ENCODE measurements around the gene ACSM2B. TPM values are rescaled to one million over a fixed set of nuclear protein-coding genes. Genes with fewer than 3 reads are reported as not detected.
"Not testable (repeated sequence)": the region's sequence is repeated elsewhere in the genome, so short reads cannot be mapped to it uniquely, and the experiment has no call there.

The ACSM2B gene
- total and polyA plus RNA-seq, 7 donors: 0.03 to 0.14 TPM; not detected in 5

- intact Hi-C loops (cut with DNase I): not testable (repeated sequence)
Observed at GRCh38 chr16:20587645-20588074, 11.5 kb upstream of the ACSM2B start.

GRCh38 chr16:20586716-20587115, 10.5 kb upstream of the ACSM2B start:
- intact Hi-C loops (cut with DNase I); H3K4me3 ChIP-seq; H3K9me3 ChIP-seq; DNase-seq; H3K27me3 ChIP-seq; H3K36me3 ChIP-seq: not testable (repeated sequence)
- WGBS, 2 donors: 91 to 93% methylated on average over 1 of the region's 1 CpG
- Histone ChIP-seq H3K4me1 (peaks cover 0 to 19% (median 7%) of the 10 kb centered on the region in 4 donors), H3K27ac (peak overlapping the region; percentile 59 to 73 (median 67))

More at GRCh38 chr16:20587645-20588074, 11.5 kb upstream of the ACSM2B start:
- Histone ChIP-seq H3K27ac (peak overlapping the region; percentile 47 to 73 (median 66)), H3K4me1 (peaks cover 0 to 19% (median 7%) of the 10 kb centered on the region in 4 donors)
- H3K27me3 ChIP-seq, H3K9me3 ChIP-seq, H3K36me3 ChIP-seq, H3K4me3 ChIP-seq: not testable (repeated sequence)
- 60 to 62% methylated on average over 2 of the region's 2 CpGs for WGBS, 2 donors
- peak; percentile 83 for DNase-seq
- peak; percentile 59 to 95 (median 85) for TF ChIP-seq POLR2AphosphoS5 (IDR thresholded peaks at IDR 0.05)
- TF ChIP-seq EP300 (IDR thresholded peaks at IDR 0.05): peak; percentile 87 to 99 (median 95)

- DNase-seq: not testable (repeated sequence)
Observed at GRCh38 chr16:20586112-20586511, 9.9 kb upstream of the ACSM2B start.

GRCh38 chr16:20580487-20581259, 4.5 kb upstream of the ACSM2B start:
- H3K9me3 ChIP-seq, H3K27ac ChIP-seq: not testable (repeated sequence)
- WGBS, 2 donors: no CpG with 5 or more reads among the region's 3 CpGs

More at GRCh38 chr16:20586112-20586511, 9.9 kb upstream of the ACSM2B start:
- intact Hi-C loops (cut with DNase I); H3K36me3 ChIP-seq; H3K9me3 ChIP-seq; H3K4me3 ChIP-seq; H3K27me3 ChIP-seq: not testable (repeated sequence)
- peaks cover 0 to 19% (median 7%) of the 10 kb centered on the region in 4 donors for H3K4me1 ChIP-seq
- 67 to 76% methylated on average over 6 of the region's 6 CpGs for WGBS, 2 donors
- H3K27ac ChIP-seq: peak overlapping the region in 1 of 4 donors; percentile 67

GRCh38 chr16:20578091-20578490, 1.9 kb upstream of the ACSM2B start:
- H3K36me3 ChIP-seq; DNase-seq; H3K27me3 ChIP-seq; H3K9me3 ChIP-seq; H3K4me3 ChIP-seq; intact Hi-C loops (cut with DNase I); H3K27ac ChIP-seq; H3K4me1 ChIP-seq: not testable (repeated sequence)
- WGBS, 2 donors: 36 to 87% methylated on average over 2 of the region's 3 CpGs

More at GRCh38 chr16:20580487-20581259, 4.5 kb upstream of the ACSM2B start:
- H3K27me3 ChIP-seq; H3K4me1 ChIP-seq; H3K36me3 ChIP-seq; H3K4me3 ChIP-seq; DNase-seq; intact Hi-C loops (cut with DNase I): not testable (repeated sequence)

GRCh38 chr16:20569117-20569651, 7.0 kb downstream of the ACSM2B start:
- H3K27me3 ChIP-seq; H3K36me3 ChIP-seq; H3K9me3 ChIP-seq; H3K27ac ChIP-seq; H3K4me1 ChIP-seq; DNase-seq; H3K4me3 ChIP-seq; intact Hi-C loops (cut with DNase I): not testable (repeated sequence)
- WGBS, 2 donors: 67 to 91% methylated on average over 2 of the region's 2 CpGs

GRCh38 chr16:20568404-20568803, 7.8 kb downstream of the ACSM2B start:
- Histone ChIP-seq H3K27ac (no peak overlapping the region), H3K9me3 (no peaks in the 10 kb centered on the region), H3K27me3 (no peaks in the 10 kb centered on the region), H3K36me3 (no peaks in the 10 kb centered on the region), H3K4me1 (no peaks in the 10 kb centered on the region), H3K4me3 (no peak overlapping the region)
- 76 to 86% methylated on average over 3 of the region's 3 CpGs for WGBS, 2 donors
- TF ChIP-seq CTCF (IDR thresholded peaks at IDR 0.05): no peak
- no peak for TF ChIP-seq EP300 (IDR thresholded peaks at IDR 0.05)
- no peak for TF ChIP-seq POLR2AphosphoS5 (IDR thresholded peaks at IDR 0.05)
- no peak for TF ChIP-seq POLR2A (IDR thresholded peaks at IDR 0.05)
- DNase-seq: no peak
- intact Hi-C loops (cut with DNase I): no loop called here

- no peak for DNase-seq
- TF ChIP-seq CTCF (IDR thresholded peaks at IDR 0.05) (no peak), POLR2AphosphoS5 (IDR thresholded peaks at IDR 0.05) (no peak), POLR2A (IDR thresholded peaks at IDR 0.05) (no peak), EP300 (IDR thresholded peaks at IDR 0.05) (no peak)
- intact Hi-C loops (cut with DNase I): no loop called here
- Histone ChIP-seq H3K4me3 (no peak overlapping the region), H3K36me3 (no peaks in the 10 kb centered on the region), H3K4me1 (no peaks in the 10 kb centered on the region), H3K9me3 (no peaks in the 10 kb centered on the region), H3K27ac (no peak overlapping the region), H3K27me3 (no peaks in the 10 kb centered on the region)
Observed at GRCh38 chr16:20566864-20567263, 9.3 kb downstream of the ACSM2B start.

- H3K4me3 ChIP-seq; intact Hi-C loops (cut with DNase I); H3K36me3 ChIP-seq; H3K27ac ChIP-seq; DNase-seq; H3K9me3 ChIP-seq; H3K27me3 ChIP-seq; H3K4me1 ChIP-seq: not testable (repeated sequence)
- WGBS, 2 donors: 95 to 97% methylated on average over 2 of the region's 2 CpGs
Observed at GRCh38 chr16:20565334-20565733, 10.8 kb downstream of the ACSM2B start.

- H3K4me1 ChIP-seq; DNase-seq; intact Hi-C loops (cut with DNase I); H3K36me3 ChIP-seq; H3K27me3 ChIP-seq; H3K27ac ChIP-seq; H3K9me3 ChIP-seq; H3K4me3 ChIP-seq: not testable (repeated sequence)
- 84 to 89% methylated on average over 2 of the region's 3 CpGs for WGBS, 2 donors
Observed at GRCh38 chr16:20564218-20564617, 11.9 kb downstream of the ACSM2B start.

Measured in sigmoid colon (tissue), 7 donors.